Measurements from ENCODE around the gene OR10D3.
"Not testable (repeated sequence)": the region's sequence is repeated elsewhere in the genome, so short reads cannot be mapped to it uniquely, and the experiment has no call there.

OR10D3 gene

DNA sequence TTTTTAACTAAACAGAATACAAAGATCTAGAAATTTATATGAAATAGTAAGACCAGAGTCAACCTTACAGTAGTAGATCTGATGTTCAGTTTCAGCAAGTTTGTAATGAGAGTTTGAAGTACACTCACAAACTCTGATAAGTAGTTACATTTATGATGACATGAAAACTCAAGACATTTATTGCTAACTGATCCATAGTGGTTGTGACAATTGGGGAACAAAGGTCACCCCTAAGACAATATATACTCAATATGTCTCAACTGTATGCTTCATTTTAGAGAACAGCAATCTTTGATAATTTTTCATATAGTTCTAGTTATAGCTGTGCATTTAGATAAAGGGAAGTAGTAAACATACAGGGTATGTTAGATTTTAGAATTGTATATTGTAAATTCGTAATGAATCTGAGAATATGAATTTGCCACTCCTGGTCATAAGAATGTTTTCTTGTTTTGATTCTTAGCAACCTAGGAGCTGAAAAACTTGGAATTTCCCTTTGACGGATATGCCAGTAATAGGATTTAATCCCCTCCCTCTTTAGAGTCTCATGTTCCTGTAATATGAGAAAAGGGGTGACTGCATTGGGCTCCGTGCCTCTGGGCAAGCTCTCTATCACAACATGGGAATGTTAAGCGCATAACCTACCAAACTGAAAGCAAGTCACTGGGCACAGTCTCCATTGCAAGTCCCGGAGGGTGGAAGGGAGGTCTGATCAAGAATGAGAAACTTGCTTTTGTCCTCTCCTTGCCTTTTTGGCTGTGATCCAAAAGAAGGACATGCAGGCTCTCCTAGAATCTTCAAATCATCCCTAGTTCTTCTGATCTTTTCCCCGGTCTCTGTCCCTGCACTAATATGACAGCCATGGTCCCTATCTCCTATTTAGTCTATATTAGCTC is 11.4 kb downstream of the OR10D3 start:
- no peak for DNase-seq (ENCODE audit: low read depth)

DNA sequence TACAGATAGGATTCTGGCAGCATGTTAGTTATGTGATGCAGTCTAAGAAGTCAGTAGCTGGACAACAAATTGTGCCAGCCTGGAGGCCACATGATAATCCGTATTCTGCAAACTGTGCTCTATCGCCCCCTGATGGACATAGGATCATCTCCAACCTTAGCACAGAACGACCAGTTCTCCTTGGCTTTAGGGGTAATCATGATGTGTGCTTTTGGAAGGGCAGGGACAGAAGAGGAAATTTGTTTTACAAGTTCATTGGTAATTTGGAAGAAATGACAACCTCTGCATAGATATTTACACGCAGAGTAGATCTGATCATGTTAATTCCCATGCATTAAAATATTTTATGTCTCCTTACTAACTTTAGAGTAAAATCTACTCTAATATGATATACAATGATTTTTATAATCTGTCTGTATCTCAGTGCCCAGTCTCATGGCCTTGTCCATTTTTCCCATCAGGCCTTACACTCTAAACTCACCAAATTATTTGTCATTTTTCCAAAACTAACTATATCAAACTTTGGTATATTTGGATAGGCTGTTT is 12.1 kb downstream of the OR10D3 start:
- DNase-seq (ENCODE audit: low read depth) = no peak

DNA sequence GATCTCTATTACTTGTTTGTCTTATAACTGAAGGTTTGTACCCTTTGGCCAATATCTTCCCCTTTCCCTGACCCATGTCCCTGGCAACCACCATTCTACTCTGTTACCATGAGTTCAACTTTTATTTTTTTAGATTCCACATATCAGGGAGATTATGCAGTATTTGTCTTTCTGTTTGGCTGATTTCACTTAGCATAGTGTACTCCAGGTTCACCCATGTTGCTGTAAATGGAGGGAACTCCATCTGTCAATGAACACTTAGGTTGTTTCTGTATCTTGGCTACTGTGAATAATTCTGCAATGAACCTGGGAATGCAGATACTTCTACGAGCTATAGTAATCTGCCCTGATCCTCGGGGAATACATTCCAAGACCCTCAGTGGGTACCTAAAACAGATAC is 14.9 kb downstream of the OR10D3 start:
- DNase-seq (ENCODE audit: low read depth) = no peak

DNA sequence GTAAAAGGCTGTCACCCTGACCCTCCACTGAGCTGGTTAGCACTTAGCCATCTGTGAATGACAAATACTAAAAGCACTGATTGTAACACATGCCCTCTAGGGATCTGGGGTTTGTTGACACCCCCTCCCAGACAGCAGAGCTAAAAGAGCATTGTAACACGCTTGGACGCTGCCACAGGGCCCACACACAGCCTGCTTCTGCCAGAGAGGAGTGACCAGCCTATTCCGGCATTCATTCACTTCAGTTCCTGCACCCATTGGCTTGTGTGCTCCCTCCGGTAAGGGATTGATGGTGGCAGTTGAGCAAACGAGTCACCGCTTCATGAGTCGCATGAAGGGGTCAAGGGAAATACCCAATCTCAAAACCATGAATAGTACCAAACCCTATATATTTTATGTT is 15.8 kb downstream of the OR10D3 start:
- DNase-seq (ENCODE audit: low read depth) = no peak

DNA sequence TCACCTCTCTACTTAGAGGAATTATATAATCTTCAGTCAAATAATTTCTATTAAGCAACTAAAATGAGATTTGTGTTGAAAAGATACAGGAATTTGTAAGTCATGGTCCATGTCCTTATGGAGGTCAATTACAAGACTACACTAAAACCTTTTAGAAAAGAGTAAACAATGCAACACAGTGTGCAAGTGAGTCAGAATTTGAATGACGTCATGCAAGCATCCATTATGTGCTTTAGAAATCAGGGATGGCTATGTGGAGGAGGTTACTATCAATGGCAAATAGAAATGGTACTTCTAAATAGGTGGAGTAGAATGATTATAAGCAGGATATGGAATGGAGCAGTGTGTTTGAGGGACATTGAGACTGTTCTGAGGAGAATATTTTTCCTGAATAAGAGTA is 16.6 kb downstream of the OR10D3 start:
- DNase-seq (ENCODE audit: low read depth) = no peak

DNA sequence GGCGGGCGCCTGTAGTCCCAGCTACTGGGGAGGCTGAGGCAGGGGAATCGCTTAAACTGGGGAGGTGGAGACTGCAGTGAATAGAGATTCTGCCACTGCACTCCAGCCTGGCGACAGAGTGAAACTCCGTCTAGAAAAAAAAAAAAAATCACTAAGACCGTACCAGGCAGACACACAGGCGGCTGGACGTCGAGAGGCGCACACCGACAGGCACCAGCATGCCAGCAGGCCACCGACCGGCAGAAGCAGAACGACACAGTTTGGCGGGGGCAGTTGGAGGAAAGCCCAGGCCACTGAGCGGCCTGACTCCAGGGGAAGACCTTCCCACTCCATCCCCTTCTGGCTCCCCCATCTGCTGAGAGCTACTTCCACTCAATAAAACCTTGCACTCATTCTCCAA is 17.5 kb downstream of the OR10D3 start:
- DNase-seq (ENCODE audit: low read depth) = no peak

DNA sequence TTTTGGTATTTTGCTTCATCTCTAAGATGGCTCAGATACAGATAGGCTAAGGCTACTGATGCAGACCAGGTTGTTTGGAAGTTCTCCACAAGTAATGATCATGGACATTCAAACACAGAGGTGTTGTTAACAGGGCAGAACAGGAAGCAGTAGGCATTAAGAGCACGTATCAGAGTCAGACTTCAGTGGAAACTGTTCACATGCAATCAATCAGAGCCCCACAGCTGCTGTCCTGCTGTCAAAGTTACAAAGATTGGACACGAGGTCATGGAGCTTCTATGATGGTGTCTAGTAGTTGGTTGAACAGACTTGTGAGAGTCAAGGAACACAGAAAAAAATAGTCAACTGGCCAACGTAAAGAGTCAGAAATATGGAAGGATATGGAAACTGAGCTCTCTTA is 19.8 kb downstream of the OR10D3 start:
- no peak for DNase-seq (ENCODE audit: low read depth)

DNA sequence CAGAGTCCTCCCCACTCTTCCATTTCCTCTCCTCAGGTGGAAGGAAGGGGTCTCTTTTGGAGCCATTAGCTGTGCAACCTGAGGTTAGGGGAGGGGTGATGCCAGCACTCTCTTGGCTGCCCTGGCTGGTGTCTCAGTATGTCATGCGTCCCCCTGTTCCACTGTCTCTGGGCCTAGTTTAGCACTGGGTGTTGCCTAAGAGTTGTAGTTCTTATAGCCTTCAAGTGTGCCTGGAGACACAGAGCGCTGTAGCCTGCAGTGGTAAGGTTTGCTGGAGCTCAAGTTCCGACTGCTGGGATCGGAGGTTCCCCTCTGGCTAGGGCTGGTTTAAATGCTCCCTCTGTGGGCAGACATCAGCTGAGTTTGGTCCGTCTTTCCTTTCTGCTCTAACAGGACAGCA is 20.9 kb downstream of the OR10D3 start:
- no peak for DNase-seq (ENCODE audit: low read depth)

DNA sequence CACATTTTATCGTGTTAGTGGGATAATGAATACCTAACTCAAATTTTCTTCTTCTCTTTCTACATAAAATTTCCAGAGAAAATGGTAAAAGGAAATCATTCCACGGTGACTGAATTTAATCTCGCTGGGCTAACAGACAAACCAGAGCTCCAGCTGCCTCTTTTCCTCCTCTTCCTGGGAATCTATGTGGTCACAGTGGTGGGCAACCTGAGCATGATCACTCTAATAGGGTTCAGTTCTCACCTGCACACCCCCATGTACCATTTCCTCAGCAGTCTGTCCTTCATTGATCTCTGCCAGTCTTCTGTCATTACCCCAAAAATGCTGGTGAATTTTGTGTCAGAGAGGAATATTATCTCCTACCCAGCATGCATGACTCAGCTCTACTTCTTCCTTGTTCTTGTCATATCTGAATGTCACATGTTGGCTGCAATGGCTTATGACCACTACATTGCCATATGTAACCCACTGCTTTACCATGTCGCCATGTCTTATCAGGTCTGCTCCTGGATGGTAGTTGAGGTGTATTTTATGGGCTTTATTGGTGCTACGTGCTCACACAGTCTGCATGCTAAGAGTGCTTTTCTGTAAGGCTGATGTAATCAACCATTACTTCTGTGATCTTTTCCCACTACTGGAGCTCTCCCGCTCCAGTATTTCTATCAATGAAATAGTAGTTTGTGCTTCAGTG is 24.1 kb downstream of the OR10D3 start:
- DNase-seq (ENCODE audit: low read depth) = no peak

DNA sequence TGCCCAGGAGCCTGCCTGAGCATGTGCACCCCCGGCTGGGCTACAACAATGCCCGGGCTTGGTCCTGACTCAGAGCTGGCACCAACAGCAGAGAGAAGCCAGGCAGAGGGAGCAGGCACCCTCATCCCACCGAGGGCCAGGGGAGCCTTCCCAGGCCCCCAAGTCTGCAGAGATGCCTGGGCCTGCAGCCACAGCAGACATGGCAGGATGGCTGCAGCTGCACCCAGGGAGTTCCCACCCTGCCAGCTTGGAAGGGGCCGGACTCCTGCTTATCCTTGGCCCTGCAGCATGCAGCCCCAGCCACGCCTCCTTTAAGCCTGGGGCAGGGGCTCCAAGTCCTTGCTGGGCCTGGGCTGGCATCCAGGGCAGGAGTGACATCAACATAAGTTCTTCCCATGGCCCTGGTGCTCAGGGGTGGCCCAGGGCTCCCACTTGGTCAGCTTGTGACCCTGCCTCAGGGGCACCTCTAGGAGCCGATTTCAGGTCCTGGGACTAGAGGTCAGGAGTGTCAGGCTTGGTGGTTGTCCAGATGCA is 26.7 kb downstream of the OR10D3 start:
- no peak for DNase-seq (ENCODE audit: low read depth)

DNA sequence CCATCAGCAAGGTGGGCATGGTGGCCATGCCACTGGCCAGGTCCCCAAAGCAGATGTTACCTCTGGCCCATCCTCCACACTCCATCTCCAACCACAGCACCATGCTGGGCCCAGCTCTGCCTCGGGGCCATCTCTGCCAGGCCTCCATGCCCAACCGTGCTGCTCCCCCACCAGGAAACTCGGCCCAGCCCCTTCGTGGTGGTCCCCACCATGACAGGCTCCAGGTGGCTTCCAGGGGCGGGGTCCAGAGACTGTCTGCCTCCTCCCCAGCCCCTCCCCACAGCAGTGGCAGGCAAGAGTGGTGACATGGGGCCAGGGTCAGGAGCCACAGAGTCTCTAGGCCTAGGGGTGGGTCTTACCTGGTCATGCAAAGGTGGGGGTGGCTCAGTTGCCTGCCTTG is 27.3 kb downstream of the OR10D3 start:
- no peak for DNase-seq (ENCODE audit: low read depth)

DNA sequence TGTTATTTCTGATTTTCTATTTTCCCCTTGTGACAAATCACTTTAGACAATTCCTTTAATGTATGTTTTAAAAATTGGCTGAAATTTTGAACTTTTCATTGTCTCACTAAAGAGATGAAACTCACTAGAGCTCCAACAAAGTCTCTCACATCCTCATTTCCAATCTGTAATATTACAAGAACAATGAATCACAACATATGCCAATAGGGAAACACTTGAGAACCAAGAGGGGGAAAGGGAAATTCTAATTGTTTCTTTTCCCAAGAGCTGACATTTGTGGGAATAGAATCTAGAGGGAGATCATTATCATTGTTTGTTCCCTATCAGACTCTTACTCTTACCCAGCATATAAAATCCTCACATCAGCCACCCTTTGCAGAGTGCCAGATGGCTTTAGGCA is 28.2 kb downstream of the OR10D3 start:
- no peak for DNase-seq (ENCODE audit: low read depth)

DNA sequence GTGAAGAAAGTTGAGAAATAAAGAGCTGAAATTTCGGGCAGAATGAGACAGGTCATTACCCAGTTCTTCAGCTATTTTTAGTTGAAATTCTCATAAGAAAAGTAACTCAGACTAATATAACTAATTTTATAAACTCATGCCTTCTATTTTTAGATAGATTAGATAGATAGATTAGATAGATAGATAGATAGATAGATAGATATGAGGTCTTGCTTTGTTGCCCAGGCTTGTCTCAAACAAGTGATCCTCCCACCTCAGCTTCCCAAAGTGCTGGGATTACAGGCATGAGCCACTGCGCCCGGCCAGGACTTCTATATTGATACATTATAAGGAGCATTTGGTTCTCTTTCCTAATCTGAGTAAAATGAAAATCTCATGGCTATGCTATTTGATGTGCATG is 30.9 kb downstream of the OR10D3 start:
- no peak for DNase-seq (ENCODE audit: low read depth)

DNA sequence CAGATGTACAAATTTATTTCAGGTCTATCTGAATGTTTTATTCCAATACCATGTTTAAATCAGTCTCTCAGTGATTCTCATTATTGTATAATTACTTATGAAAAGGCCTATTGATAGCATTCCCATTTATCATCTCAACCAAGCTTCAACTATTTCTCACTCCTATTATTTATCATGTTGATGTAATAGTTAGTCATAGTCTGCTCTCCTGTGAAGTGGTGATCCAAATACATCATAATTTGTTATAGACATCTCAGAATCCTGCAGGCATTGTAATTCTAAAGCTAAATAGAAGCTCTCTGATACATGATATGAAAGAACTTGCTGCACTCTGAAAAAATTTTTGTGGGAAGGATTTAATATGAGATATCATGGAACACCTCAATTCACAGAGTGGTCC is 36.0 kb downstream of the OR10D3 start:
- no peak for DNase-seq (ENCODE audit: low read depth)

DNA sequence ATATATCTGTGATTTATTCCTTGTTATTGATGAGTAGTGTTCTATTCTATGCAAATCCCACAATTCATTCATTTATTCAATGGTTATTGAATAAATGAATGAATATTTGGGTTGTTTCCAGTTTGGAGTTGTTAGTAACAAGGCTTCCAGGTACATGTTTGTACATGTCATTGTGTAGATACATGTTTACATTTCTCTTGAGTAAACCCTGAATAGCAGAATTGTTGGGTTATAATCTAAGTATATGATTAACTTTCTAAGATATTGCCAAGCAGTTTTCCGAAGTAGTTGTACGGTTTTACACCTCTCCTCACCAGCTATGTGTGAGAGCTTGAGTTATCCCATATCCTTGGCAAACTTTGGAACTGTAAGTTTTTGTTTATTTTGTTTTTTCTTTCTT is 39.3 kb downstream of the OR10D3 start:
- no peak for DNase-seq (ENCODE audit: low read depth)

DNA sequence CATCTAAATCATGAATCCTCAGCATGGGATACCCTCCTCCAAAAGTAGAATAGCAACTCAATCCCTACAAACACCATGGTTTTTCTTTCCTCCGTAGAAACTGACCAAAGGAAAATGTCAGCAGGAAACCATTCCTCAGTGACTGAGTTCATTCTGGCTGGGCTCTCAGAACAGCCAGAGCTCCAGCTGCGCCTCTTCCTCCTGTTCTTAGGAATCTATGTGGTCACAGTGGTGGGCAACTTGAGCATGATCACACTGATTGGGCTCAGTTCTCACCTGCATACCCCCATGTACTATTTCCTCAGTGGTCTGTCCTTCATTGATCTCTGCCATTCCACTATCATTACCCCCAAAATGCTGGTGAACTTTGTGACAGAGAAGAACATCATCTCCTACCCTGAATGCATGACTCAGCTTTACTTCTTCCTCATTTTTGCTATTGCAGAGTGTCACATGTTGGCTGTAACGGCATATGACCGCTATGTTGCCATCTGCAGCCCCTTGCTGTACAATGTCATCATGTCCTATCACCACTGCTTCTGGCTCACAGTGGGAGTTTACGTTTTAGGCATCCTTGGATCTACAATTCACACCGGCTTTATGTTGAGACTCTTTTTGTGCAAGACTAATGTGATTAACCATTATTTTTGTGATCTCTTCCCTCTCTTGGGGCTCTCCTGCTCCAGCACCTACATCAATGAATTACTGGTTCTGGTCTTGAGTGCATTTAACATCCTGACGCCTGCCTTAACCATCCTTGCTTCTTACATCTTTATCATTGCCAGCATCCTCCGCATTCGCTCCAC is 41.7 kb downstream of the OR10D3 start:
- not testable (repeated sequence) for DNase-seq (ENCODE audit: low read depth)

DNA sequence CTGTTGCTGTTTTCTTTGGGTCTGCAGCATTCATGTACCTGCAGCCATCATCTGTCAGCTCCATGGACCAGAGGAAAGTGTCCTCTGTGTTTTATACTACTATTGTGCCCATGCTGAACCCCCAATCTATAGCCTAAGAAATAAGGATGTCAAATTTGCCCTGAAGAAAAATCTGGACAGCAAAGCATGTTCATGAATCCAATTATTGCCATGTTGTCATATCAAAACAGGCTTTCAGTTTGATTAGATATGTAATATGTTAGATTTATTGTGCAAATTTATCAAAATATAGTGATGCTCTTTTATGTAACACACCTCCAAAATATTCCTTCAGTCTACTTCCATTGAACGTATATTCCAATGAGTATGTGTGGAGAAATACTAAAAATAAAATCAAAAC is 42.3 kb downstream of the OR10D3 start:
- no peak for DNase-seq (ENCODE audit: low read depth)

DNA sequence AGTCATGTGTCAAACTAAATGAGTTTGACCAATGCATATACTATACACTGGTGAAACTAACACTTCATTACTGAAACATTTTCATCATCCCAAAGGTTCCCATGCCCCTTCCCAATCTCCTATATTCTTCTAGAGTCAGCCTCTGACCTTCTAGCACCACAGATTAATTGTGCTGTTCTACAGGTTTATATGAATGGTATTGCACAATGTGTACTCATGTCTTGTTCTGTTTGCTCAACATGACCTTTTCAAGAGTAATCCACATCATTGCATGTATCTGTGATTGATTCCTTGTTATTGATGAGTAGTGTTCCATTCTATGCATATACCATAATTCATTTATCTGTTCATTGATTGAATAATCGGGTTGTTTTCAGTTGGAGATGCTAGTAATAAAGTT is 50.2 kb downstream of the OR10D3 start:
- no peak for DNase-seq (ENCODE audit: low read depth)
